KBM-7 (cell line): ENCODE data around the gene STK38L.

Experiments
- DNase-seq: peaks from one replicate; pipeline ENCODE4 v3.0.0-alpha.2; 2015
- in situ Hi-C: fragments of 300-500 bp; cut with MboI; formaldehyde crosslinking; loops from 2 replicates; pipeline ENCODE4 v1.14.3; 2020; ENCODE audit warnings: low sequenced_read_pairs, low pct_unique_long_range_greater_than_20kb, mixed read lengths

Gene STK38L

DNA sequence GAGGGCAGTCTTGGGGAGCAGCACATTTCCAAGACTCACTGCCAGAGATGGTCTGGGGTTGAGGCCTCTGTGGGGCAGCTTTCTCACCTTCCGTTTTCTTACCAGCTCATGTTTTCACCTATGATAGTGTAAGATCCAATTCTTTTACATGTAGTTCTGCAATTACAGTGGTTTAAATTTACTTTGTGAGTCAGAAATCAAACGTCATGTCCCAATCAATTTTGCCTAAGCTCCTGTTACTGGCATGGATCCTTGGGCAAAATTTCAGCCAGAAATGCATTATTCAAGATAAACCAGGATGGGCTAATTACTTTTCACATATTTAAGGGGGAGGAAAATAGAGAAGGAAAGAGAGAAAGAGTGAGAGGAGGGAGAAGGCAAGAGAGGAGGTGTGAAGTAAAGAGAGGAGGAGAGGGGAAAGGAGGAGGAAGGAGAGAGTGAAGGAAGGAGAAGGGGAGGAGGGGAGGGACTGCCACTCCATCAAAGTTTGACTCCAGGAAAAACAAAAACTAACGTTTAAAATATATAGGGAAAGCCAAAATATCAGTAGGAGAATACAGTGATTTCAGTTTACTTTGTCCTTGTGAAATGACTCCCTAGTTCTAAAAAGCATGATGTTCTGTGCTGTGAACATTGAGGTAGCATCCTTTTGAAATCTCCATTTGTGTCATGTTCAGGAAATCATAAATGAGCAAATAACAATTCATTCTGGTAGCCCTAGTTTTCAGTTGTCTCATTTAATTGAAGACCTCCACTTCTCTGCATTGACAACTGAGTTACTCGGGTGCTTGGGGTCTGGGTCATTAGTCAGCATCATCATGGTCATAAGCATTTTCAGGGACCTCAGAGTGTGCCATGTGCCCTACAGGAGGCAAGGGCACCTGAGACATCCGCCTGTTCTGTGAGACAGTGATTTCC lies 91.5 kb downstream of the STK38L start:
- DNase-seq, result no peak
- in situ Hi-C loops, result no loop called here

DNA sequence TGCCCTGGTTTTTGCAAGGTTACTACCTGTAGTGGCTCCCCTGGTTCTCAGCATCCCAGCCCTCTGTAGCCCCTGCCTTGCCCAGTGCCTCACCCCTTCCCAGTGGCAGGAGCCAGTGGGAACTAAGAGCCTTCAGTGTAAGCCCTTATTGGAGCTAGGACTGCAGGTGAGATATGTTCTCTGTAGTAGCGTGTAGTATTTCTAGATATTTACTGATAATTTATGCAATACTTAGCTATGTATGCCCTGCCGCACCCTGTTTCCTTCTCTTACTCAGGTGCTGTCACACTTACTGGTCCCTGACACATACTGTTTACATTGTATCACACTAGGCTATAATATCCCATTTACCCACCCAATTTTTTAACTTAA lies 92.2 kb downstream of the STK38L start:
- no peak for DNase-seq
- in situ Hi-C loops, result no loop called here

DNA sequence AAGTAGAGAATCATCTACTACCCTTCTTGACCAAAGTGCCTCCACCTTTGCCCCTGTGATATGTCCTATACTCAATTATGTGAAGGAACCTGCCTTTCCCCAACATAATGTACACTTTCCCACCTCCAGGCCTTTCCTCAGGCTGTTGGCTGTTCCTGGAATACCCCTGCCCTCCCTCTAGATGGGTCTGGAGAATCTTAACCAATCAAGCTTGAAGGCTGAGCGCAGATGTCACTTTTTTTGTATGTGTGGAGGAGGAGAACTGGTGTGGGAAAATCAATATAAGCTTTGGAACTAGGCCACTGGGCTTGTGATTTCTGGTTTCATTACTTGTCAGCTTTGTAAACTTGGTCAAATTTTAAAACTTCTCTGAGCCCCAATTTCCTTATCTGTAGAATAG lies 93.3 kb downstream of the STK38L start:
- in situ Hi-C loops, result no loop called here
- DNase-seq, result no peak

DNA sequence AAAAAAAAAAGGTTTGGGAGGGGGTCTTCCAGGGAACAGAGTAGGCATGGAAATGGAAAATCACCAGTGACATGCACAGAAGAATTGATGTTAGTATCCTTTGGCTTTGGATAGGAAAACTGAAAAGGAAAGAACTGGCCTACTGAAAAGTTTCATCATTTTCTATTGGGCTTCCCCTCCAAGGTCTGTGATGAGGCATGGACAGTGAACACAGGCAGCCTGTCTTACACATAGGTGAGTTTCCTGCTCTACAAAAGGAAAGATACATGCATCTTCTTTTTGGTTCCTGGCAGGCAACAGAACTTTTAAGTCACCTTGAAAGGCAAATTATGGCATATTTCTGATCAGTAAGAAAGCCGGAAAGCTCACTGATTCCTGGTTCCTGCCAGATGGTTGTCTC lies 94.4 kb downstream of the STK38L start:
- in situ Hi-C loops, result no loop called here
- no peak for DNase-seq

DNA sequence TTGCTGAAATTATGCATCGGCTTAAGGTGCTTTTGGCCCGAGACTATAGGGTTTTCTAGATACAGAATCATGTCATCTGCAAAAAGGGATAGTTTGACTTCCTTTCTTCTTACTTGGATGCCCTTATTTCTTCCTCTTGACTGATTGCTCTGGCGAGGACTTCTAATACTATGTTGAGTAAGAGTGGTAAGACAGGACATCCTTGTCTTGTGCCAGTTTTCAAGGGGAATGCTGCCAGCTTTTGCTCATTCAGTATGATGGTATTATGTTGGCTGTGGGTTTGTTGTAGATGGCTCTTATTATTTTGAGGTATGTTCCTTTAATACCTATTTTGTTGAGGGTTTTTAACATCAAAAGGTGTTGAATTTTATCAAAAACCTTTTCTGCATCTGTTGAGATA lies 96.9 kb downstream of the STK38L start:
- DNase-seq, result no peak
- in situ Hi-C loops, result no loop called here

DNA sequence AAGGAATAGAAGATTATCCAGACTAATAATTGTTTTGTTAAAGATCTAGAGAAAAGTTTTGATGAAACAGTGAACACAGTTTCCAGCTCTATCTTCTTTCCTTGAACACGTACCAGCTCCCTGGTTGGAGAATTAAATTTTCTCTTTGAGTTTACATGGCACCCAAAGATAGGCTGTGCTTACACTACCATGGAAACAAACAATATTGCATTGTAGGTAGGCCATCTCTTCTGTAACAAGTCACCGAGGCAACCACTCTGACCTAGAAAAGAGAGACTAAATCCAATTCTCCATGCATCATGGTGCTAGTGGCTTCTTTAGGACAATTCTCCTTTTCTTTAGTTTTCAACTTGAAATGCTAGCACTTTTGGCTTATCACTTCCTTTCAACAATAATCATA lies 98.5 kb downstream of the STK38L start:
- DNase-seq, result no peak
- in situ Hi-C loops, result no loop called here

DNA sequence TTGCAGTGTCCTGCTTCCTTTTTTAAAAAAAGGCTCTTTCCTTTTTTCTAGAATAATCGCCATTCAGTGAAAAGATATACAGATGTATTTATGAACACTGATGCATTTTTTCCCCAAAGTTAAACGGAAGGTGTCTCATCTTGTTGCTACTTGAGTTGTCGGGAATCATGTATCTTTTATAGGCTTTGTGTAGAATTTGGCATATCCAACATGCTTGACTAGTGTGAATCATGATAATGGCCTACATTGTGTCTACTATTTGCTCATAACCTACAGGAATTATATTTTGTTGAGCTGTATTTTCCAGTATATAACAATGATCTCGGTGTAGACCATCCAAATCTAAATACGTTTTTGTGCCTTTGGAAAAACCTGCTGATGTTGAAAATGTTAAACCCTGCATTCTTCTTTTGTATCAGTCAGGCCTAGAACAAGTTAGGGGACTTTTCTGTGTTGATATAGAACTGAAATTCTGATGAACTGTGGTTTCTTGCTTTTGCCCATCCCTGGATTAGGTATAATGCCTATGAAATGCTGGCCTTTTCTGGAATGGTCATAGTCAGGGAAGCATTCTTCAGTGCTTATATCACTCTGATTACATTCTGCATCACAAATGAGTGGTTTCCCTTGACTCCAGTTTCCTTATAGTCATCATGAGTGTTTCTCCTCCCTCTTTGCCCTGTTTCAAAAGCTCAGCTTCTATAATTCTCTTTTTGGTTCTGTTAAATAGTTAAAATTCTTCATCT lies 99.3 kb downstream of the STK38L start:
- in situ Hi-C loops, result no loop called here
- no peak for DNase-seq

DNA sequence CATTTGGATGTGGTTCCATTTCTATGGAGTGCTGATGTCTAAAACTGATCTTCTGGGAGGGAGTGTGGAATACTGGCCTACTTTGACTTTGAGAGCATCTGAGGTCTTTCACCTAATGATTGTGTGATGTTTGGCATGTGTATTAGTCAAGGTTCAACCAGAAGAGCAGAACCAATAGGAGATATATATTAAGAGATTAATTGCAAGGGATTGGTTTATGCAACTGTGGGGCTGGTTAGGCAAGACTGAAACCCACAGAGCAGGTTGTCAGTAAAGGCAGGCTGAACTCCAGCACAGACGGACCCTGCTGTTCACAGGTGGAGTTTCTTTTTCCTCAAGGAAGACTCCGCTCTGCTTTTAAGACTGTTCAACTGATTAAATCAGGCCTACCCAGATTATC lies 100.2 kb downstream of the STK38L start:
- in situ Hi-C loops, result no loop called here

DNA sequence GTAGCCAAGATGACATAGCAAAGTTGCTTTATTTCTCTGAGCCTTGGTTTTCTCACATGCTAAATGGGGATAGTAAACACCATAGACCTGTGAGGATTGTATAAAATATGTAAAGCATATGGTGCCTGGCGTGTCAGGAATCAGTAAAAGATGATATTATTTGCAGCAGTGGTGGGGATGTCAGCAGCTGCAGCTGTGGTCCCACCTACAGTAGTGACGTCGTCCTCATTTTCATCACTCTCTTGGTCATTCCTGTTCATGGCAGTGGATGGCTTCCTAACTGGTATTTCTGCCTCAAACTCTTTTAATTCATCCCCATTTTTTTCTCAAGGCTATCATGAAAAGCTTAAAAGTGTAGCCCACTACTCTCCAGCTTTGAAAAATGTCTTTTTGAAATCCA lies 100.7 kb downstream of the STK38L start:
- no peak for DNase-seq
- in situ Hi-C loops, result no loop called here

More for the DNA sequence above, 100.2 kb downstream of the STK38L start:
- DNase-seq, result no peak

DNA sequence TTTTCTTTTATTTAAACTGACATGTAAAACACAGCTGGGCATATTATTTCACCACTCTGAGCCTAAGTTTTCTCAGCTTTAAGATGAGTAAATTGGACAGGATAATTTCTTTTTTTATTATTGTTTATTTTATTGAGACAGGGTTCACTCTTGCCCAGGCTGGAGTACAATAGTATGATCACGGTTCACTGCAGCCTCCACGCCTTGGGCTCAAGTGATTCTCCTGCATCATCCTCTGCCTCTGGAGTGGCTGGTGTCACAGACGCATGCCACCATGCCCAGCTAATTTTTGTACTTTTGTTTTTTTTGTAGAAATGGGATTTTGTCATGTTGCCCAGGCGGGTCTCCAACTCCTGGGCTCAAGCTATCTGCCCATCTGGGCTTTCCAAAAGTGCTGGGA lies 101.3 kb downstream of the STK38L start:
- DNase-seq, result no peak
- in situ Hi-C loops, result no loop called here

DNA sequence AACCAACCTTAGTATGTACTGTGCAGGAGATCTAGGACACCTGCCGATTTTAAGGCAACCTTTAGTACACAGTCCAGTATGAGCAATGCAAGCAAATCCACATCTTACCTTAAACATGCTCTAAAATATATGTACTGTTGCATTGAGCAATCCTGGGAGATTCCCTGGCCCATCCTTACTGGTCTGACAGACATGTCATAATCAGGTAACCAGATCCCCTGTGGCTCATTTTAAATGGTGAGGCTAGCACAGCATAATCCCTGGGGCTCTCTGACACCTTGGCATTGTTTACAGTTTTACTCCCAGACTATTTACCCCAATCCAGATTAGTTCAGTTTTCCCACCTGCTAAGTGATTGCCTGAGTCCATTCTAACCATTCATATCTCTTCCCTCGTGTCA lies 103.7 kb downstream of the STK38L start:
- DNase-seq, result no peak
- in situ Hi-C loops, result no loop called here

DNA sequence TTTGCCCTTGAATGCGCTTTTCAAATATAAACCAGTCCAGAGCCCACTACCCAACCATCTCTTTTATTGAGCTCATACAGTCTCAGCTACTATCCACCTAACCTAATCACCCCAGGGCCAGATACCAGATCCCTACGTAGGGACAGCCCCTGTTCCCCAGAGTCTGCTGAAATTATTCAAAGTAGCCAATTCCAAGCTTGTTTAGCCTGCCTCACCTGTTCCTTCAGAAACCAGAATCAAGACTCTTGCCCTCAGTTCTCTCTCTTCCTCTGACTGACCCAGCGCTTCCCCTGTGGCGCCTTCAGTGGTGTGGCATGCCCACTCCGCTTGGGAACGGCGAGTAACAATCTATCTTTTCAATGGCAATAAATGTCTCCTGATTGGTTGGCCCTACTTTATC lies 107.4 kb downstream of the STK38L start:
- in situ Hi-C loops, result no loop called here
- DNase-seq, result no peak

DNA sequence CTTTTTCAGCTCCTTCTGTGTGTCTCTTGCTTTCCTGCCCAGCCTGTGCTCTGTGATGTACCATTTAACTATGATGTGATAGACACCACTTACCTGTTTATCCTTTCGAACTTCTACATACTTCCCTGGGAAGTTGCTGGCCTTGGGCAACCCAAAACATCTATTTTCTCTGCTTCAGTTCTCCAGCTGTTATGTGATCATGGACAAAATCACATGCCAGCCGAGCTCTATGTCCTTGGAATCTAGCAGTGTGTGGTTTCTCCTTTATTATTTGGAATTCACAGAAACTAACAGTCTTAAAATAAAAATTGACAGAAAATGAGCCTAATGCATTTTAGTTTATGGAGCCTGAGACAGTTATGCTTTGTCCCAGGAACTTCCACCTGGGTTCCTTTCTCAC lies 111.4 kb downstream of the STK38L start:
- no peak for DNase-seq
- in situ Hi-C loops, result no loop called here

DNA sequence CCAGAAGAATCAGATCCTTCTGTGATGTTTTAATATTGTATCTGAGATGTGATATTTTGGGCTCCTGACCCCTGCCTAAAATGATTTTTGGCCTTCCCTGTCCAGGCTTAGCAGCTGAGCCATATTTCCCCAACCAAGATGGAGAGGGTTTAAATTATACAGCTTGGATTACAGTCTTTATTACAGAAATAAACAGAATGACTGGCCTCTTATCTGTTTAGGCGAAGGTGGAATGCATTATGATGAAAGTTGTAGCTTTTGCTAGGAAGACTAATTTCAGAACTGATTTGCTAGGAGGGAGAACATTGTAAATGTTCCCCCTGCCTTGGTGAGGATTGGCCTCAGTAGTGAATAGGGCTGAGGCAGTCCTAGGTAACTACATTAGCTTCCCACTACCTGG lies 111.9 kb downstream of the STK38L start:
- in situ Hi-C loops, result no loop called here
- no peak for DNase-seq

DNA sequence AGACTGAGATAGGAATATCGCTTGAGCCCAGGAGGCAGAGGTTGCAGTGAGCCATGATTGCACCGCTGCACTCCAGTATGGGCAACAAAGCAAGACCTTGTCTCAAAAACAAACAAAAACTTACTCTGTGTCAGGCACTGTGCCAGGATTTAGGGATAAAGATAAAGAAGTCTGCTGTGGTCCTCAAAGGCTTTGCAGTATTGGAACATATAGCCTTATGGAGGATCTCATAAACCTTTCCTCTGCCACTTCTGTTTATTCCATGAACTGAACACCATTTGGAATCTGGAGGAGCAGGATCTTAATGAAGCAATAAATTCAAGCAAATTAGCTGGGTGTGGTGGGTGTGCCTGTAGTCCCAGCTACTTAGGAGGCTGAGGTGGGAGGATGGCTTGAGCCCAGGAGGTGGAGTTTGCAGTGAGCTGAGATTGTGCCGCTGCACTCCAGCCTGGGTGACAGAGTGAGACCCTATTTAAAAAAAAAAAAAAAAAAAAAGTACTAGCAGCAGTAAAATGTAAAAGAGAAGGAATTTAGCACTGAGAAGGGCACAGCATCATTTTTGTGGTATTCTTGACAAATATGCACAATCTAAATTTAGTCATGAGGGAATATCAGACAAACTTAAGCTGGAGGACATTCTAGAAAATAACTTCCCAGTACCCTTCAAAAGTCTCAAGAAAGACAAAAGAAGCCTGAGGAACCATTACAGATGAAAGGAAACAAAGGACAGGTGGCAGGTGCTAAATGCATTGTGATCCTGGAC lies 115.7 kb downstream of the STK38L start:
- no peak for DNase-seq
- in situ Hi-C loops, result no loop called here

DNA sequence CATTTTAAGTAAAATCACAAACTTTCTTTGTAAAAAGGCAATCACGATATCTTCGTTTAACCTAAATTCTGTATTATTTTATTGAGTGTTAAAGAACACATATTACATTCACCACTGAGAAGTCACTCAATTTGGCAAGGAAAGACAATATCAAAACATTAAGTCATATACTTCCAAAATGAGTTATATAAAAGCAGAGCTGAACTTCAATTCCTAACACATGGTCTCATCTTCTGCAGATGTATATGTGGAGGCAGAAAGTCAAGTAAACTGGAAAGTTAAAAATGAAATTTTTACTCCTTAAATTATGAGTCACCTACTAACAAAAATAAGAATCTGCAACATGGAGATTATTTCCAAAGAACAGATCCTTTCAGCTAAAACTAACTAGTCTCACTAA lies 117.3 kb downstream of the STK38L start:
- in situ Hi-C loops, result no loop called here

DNA sequence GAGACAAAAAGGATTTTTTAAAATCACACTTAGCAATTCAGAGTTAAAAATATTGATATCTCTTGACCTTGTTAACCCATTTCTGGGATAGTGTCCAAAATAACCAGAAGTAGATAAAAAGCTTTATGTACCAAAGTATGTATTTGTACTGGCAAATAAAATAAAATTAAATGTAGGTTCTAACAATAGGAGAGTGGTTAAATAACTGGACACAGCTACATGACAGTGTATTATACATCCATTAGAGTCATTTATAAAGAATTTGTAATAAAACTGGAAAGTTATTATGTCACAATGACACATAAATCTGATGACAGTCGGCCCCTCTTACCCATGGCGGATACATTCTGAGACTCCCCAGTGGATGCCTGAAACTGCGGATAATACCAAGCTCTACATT lies 122.5 kb downstream of the STK38L start:
- DNase-seq, result no peak
- in situ Hi-C loops, result no loop called here

More for the DNA sequence above, 117.3 kb downstream of the STK38L start:
- no peak for DNase-seq

DNA sequence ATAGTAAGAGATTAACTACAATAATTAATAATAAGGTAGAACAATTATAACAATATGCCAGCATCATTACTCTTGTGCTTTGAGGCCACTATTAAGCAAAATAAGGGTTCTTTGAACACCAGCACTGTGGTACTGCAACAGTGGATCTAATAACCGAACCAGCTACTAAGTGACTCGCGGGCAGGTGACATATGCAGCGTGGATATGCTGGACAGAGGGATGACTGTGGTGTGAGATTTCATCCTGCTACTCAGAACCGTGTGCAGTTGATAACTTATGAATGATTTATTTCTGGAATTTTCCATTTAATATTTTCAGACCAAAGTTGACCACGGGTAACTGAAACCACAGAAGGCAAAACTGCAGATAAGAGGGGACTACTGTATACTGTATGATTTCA lies 123.0 kb downstream of the STK38L start:
- no peak for DNase-seq
- in situ Hi-C loops, result no loop called here
